HFF-Myc (cell line): ENCODE measurements around the gene USP20.

Source experiments
- DNase-seq: peaks from one replicate; pipeline ENCODE4 v3.0.0-alpha.2; 2011; ENCODE audit warnings: low read depth; ENCODE audit errors: extremely low read depth
- H3K4me3 ChIP-seq: replicated peaks from 2 replicates; pipeline ENCODE4 v1.5.1; 2011; ENCODE audit warnings: low read depth, mild to moderate bottlenecking, control low read depth, low read length
- CTCF ChIP-seq: IDR thresholded peaks from 2 replicates; pipeline ENCODE4 v1.5.1; 2012; ENCODE audit warnings: mild to moderate bottlenecking, low read depth, low read length, control low read depth; ENCODE audit errors: missing control alignments

USP20 gene

GRCh38 chr9:129811967-129812363 lies 23.3 kb upstream of the USP20 start:
- H3K4me3 ChIP-seq, result no peak overlapping the region
- DNase-seq, result no peak
- no peak for TF ChIP-seq CTCF

- no peak for DNase-seq
- TF ChIP-seq CTCF, result no peak
- H3K4me3 ChIP-seq, result no peak overlapping the region
Measured at GRCh38 chr9:129812385-129812784, 22.9 kb upstream of the USP20 start.

GRCh38 chr9:129813661-129814060 lies 21.6 kb upstream of the USP20 start:
- no peak overlapping the region for H3K4me3 ChIP-seq
- no peak for DNase-seq
- TF ChIP-seq CTCF, result no peak

GRCh38 chr9:129814432-129815223 lies 20.6 kb upstream of the USP20 start:
- no peak overlapping the region for H3K4me3 ChIP-seq
- no peak for TF ChIP-seq CTCF

GRCh38 chr9:129815278-129815677 lies 20.0 kb upstream of the USP20 start:
- no peak overlapping the region for H3K4me3 ChIP-seq
- no peak for TF ChIP-seq CTCF
- no peak for DNase-seq

More at GRCh38 chr9:129814432-129815223, 20.6 kb upstream of the USP20 start:
- DNase-seq, result no peak

GRCh38 chr9:129816501-129817435 lies 18.5 kb upstream of the USP20 start:
- no peak overlapping the region for H3K4me3 ChIP-seq
- TF ChIP-seq CTCF, result no peak
- DNase-seq, result no peak
